ENCODE data around the gene ERVFRD-1.

ERVFRD-1 gene

DNA sequence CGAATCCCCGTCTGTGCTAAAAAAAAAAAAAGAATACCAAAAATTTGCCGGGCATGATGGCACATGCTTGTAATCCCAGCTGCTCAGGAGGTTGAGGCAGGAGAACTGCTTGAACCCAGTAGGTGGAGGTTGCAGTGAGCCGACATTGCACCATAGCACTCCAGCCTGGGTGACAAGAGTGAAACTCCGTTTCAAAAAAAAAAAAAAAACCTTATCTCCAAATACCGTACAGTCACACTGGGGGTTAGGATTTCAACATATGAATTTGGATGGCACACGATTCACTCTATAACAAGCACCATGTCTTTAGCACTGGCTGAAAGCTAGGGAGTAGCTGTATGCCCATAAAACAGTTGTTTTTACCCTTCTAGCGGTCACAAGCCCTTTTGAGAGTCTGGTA lies 14.0 kb downstream of the ERVFRD-1 start:
- Histone ChIP-seq H3K36me3 (ENCODE audit: control insufficient read depth, insufficient read depth, low read length) (no peaks in the 10 kb centered on the region), H3K4me1 (peaks cover 3% of the 10 kb centered on the region), H3K79me2 (peaks cover 52% of the 10 kb centered on the region), H3K4me3 (ENCODE audit: low read depth, low read length) (no peak overlapping the region), H3K27me3 (ENCODE audit: control insufficient read depth, insufficient read depth, low read length) (no peaks in the 10 kb centered on the region), H3K9ac (no peak overlapping the region), H3K4me2 (ENCODE audit: low read length) (no peak overlapping the region), H3K27ac (no peak overlapping the region), H3K9me3 (ENCODE audit: control insufficient read depth, low read length) (no peaks in the 10 kb centered on the region), H2AFZ (no peak overlapping the region)
- no peak for TF ChIP-seq CTCF (IDR thresholded peaks at IDR 0.05)

GRCh38 chr6:11096109-11096508 lies 15.4 kb downstream of the ERVFRD-1 start:
- TF ChIP-seq CTCF (IDR thresholded peaks at IDR 0.05), result no peak
- no peak overlapping the region for H3K4me3 ChIP-seq (ENCODE audit: low read depth, low read length)
- no peaks in the 10 kb centered on the region for H3K9me3 ChIP-seq (ENCODE audit: control insufficient read depth, low read length)
- no peaks in the 10 kb centered on the region for H3K27me3 ChIP-seq (ENCODE audit: control insufficient read depth, insufficient read depth, low read length)
- no peaks in the 10 kb centered on the region for H3K36me3 ChIP-seq (ENCODE audit: control insufficient read depth, insufficient read depth, low read length)
- H3K4me1 ChIP-seq, result peaks cover 3% of the 10 kb centered on the region
- H3K4me2 ChIP-seq (ENCODE audit: low read length), result no peak overlapping the region
- H3K9ac ChIP-seq, result no peak overlapping the region
- no peak overlapping the region for H2AFZ ChIP-seq
- H3K27ac ChIP-seq, result no peak overlapping the region
- peaks cover 40% of the 10 kb centered on the region for H3K79me2 ChIP-seq

DNA sequence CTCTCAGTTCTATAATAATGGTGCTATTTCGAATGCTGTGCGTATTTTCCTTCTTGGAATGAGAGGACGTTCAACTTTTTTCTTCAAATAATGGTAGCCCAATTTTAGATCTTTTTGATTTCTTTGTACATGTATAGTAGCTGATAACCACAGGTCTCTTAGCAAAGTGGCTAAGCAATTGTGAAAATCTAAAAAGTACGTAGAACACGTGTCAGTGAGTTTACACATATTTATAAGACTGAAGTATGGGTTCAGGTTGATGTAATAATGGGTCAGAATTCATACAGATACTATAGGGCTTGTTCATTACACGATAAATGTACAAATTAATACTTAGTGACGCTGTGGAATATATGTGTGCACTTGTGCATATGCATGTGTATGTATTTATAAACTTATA lies 16.6 kb downstream of the ERVFRD-1 start:
- peaks cover 3% of the 10 kb centered on the region for H3K4me1 ChIP-seq
- H3K79me2 ChIP-seq, result peaks cover 30% of the 10 kb centered on the region
- peak overlapping the region; percentile 77 for H3K27ac ChIP-seq
- H3K4me2 ChIP-seq (ENCODE audit: low read length), result peak overlapping the region; percentile 100
- H3K4me3 ChIP-seq (ENCODE audit: low read depth, low read length), result peak overlapping the region; percentile 97
- no peaks in the 10 kb centered on the region for H3K9me3 ChIP-seq (ENCODE audit: control insufficient read depth, low read length)
- H3K27me3 ChIP-seq (ENCODE audit: control insufficient read depth, insufficient read depth, low read length), result no peaks in the 10 kb centered on the region
- TF ChIP-seq CTCF (IDR thresholded peaks at IDR 0.05), result no peak
- H3K36me3 ChIP-seq (ENCODE audit: control insufficient read depth, insufficient read depth, low read length), result no peaks in the 10 kb centered on the region
- H2AFZ ChIP-seq, result peak overlapping the region; percentile 71
- no peak overlapping the region for H3K9ac ChIP-seq

- peak overlapping the region; percentile 77 for H3K27ac ChIP-seq
- H3K4me3 ChIP-seq (ENCODE audit: low read depth, low read length), result peak overlapping the region; percentile 97
- H3K79me2 ChIP-seq, result peaks cover 25% of the 10 kb centered on the region
- peaks cover 3% of the 10 kb centered on the region for H3K4me1 ChIP-seq
- H3K9ac ChIP-seq, result no peak overlapping the region
- no peak for TF ChIP-seq CTCF (IDR thresholded peaks at IDR 0.05)
- peak overlapping the region; percentile 71 for H2AFZ ChIP-seq
- peak overlapping the region; percentile 100 for H3K4me2 ChIP-seq (ENCODE audit: low read length)
- no peaks in the 10 kb centered on the region for H3K9me3 ChIP-seq (ENCODE audit: control insufficient read depth, low read length)
- no peaks in the 10 kb centered on the region for H3K27me3 ChIP-seq (ENCODE audit: control insufficient read depth, insufficient read depth, low read length)
- H3K36me3 ChIP-seq (ENCODE audit: control insufficient read depth, insufficient read depth, low read length), result no peaks in the 10 kb centered on the region
These were observed 17.1 kb downstream of the ERVFRD-1 start for GRCh38 chr6:11094411-11094851.

DNA sequence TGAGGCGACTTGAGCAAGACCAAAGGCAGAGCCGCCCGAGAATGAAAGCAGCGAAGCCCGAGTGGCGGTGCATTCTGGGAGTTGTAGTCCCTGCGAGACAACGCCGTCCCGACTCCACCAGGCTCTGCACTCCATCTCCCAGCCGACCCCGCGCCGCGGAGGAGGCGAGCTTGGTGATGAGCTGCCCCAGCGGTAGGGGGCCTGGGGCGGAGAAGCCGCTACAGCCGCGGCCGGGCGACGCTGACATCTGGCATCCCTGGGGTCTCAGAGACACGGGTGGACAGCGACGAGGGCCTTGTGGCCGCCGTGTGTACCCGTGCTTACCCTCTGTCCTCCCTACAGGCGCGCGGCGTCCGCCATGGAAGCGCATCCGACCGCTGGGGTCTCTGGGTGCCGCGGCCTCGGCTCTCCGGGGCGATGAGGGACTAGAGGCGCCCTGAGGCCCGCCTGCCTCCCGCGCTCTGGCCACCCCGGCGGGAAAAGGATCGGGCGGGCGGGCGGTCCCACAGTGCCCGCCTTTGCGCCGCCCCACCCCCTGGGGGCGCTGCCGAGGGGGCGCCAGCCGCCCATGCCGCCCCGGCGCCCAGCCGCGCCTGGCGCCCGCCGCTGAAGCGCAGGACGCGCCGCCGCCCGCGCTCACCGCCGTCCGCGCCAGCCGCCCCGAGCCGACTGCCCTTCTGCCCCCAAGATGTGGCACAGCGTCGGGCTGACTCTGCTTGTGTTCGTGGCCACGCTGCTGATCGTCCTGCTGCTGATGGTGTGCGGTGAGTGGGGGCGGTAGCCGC lies 17.7 kb downstream of the ERVFRD-1 start, which contains the start of gene SMIM13:
Gene SMIM13, plus strand, starts transcription at position 209 of the 785 bp plus-strand sequence. Its CDS starts 480 bp downstream, at position 689.
- peaks cover 20% of the 10 kb centered on the region for H3K79me2 ChIP-seq
- no peaks in the 10 kb centered on the region for H3K9me3 ChIP-seq (ENCODE audit: control insufficient read depth, low read length)
- H3K36me3 ChIP-seq (ENCODE audit: control insufficient read depth, insufficient read depth, low read length), result no peaks in the 10 kb centered on the region
- peak within 1 kb of the TSS; percentile 79 for H3K9ac ChIP-seq
- H2AFZ ChIP-seq, result peak within 1 kb of the TSS; percentile 77
- H3K27ac ChIP-seq, result peak within 1 kb of the TSS; percentile 77
- H3K4me2 ChIP-seq (ENCODE audit: low read length), result peak within 1 kb of the TSS; percentile 100
- H3K4me1 ChIP-seq, result peaks cover 3% of the 10 kb centered on the region
- TF ChIP-seq CTCF (IDR thresholded peaks at IDR 0.05), result peak; percentile 55
- H3K27me3 ChIP-seq (ENCODE audit: control insufficient read depth, insufficient read depth, low read length), result no peaks in the 10 kb centered on the region
- peak within 1 kb of the TSS; percentile 97 for H3K4me3 ChIP-seq (ENCODE audit: low read depth, low read length)

All from parathyroid adenoma (tissue), 2 donors.